Stomach (tissue), 9 donors: ENCODE data around the gene OTOL1. TPM values are rescaled to one million over a fixed set of nuclear protein-coding genes. Genes with fewer than 3 reads are reported as not detected.

ENCODE experiments used
- DNase-seq, 2 donors: peaks; one replicate each; pipeline versions ENCODE4 v3.0.0 to v3.0.0-alpha.2; 2013 to 2019
- H3K27ac ChIP-seq, 5 donors: fragments of 200-600 bp in 4 of 5; sonication (generic) in 4 of 5; one replicate each; pipeline ENCODE4 v1.5.1; 2013 to 2019; ENCODE audit warnings: mild to moderate bottlenecking in 1 of 5, moderate library complexity in 1 of 5
- H3K27me3 ChIP-seq, 3 donors: fragments of 200-600 bp; sonication (generic); one replicate each; pipeline ENCODE4 v1.5.1; 2017 to 2019; ENCODE audit warnings: mixed run types in 1 of 3
- H3K36me3 ChIP-seq, 4 donors: fragments of 200-600 bp; sonication (generic); 1 replicate in 3 of 4; 2 replicates in 1 of 4; pipeline ENCODE4 v1.5.1; 2016 to 2019
- H3K4me1 ChIP-seq, 4 donors: fragments of 200-600 bp; sonication (generic); one replicate each; pipeline ENCODE4 v1.5.1; 2016 to 2019
- H3K4me3 ChIP-seq, 4 donors: fragments of 200-600 bp; sonication (generic) in 3 of 4; one replicate each; pipeline ENCODE4 v1.5.1; 2016 to 2019; ENCODE audit warnings: mild to moderate bottlenecking in 1 of 4
- H3K9me3 ChIP-seq, 4 donors: fragments of 200-600 bp; sonication (generic); one replicate each; pipeline ENCODE4 v1.5.1; 2016 to 2019
- CTCF ChIP-seq, 7 experiments: fragments of 450-650 bp in 4 of 7; fragments of 200-600 bp in 3 of 7; sonication (generic) in 3 of 7; IDR thresholded peaks; one replicate each; pipeline ENCODE4 v1.5.1; 2016 to 2019; ENCODE audit warnings: antibody characterized with exemption in 7 of 7, control low read depth in 2 of 7, mild to moderate bottlenecking in 1 of 7
- EP300 ChIP-seq: sonication (generic); formaldehyde crosslinking; IDR thresholded peaks from one replicate; pipeline ENCODE4 v1.6.1; 2017; ENCODE audit warnings: antibody characterized with exemption
- POLR2A ChIP-seq, 4 donors: fragments of 450-650 bp; IDR thresholded peaks; one replicate each; pipeline ENCODE4 v1.6.1; 2016; ENCODE audit warnings: antibody characterized with exemption in 4 of 4, control low read depth in 2 of 4, mild to moderate bottlenecking in 1 of 4, moderate library complexity in 1 of 4
- POLR2AphosphoS5 ChIP-seq, 3 donors: sonication (generic); formaldehyde crosslinking; IDR thresholded peaks; one replicate each; pipeline ENCODE4 v1.6.1; 2016; ENCODE audit warnings: antibody characterized with exemption in 3 of 3
- WGBS, 5 donors: extraction: QIAGEN DNeasy Blood & Tissue Kit in 3 of 5; methylation state at CpG; one replicate each; pipeline versions ENCODE4 v1.1.5 to v1.1.7; 2013 to 2018; 5-methylcytosine and 5-hydroxymethylcytosine counted together
- intact Hi-C: fragments of 100-400 bp; cut with DNase I; formaldehyde crosslinking; loops from one replicate; pipeline ENCODE4 v1.15.1; 2023; ENCODE audit warnings: low total_unique reads
- polyA plus RNA-seq, 3 donors: library from polyadenylated mRNA; stranded (reverse); fragments of 200-250 nt; gene quantifications; one replicate each; pipeline ENCODE4 v1.2.3, GENCODE V29; 2013
- total RNA-seq, 5 donors: library from RNA; depleted of rRNA; stranded (reverse); fragments of >200 nt; gene quantifications; one replicate each; pipeline versions ENCODE4 v1.1.0 to v1.2.3, GENCODE V29; 2014 to 2016
- donor health status: healthy with polysubstance abuse.
- donor health status: Bipolar disorder and iron deficiency.
- donor health status: healthy.

OTOL1 gene
- total and polyA plus RNA-seq, 8 donors, result not detected

DNA sequence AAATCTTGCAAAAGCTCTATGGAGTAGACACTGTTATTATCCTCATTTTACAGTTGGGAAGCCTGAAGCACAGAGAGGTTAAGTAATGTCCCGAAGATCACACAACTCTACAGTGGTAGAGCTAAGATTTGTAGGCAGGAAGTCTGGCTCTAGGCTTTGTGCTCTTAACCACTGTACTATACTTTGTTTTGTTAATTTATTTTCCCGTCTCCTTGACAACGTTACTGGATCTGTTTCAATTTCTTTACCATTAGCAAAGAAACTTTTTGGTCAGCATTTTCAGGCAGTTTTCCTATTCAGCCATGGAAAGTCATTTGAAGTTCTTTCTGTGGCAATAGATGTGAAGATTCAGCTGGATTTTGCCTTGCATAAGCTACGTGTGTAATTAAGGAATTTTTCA, 51.7 kb downstream of the OTOL1 start:
- Histone ChIP-seq H3K36me3 (no peaks in the 10 kb centered on the region), H3K4me3 (no peak overlapping the region), H3K27ac (no peak overlapping the region), H3K9me3 (no peaks in the 10 kb centered on the region), H3K4me1 (no peaks in the 10 kb centered on the region), H3K27me3 (no peaks in the 10 kb centered on the region)
- DNase-seq, result peak in 1 of 2 donors; percentile 58
- TF ChIP-seq CTCF (IDR thresholded peaks at IDR 0.05) (no peak), EP300 (no peak), POLR2A (IDR thresholded peaks at IDR 0.05) (no peak), POLR2AphosphoS5 (IDR thresholded peaks at IDR 0.05) (no peak)
- WGBS, 5 donors, result 52 to 68% (median 58%) methylated on average over 4 of the region's 4 CpGs
- intact Hi-C loops, result no loop called here

GRCh38 chr3:161549261-161549660, 52.7 kb downstream of the OTOL1 start:
- Histone ChIP-seq H3K36me3 (no peaks in the 10 kb centered on the region), H3K9me3 (no peaks in the 10 kb centered on the region), H3K4me3 (no peak overlapping the region), H3K4me1 (no peaks in the 10 kb centered on the region), H3K27ac (no peak overlapping the region), H3K27me3 (no peaks in the 10 kb centered on the region)
- intact Hi-C loops, result no loop called here
- DNase-seq, result no peak
- WGBS, 5 donors, result 68 to 88% (median 83%) methylated on average over 1 of the region's 1 CpG
- TF ChIP-seq POLR2A (IDR thresholded peaks at IDR 0.05), result no peak
- TF ChIP-seq EP300, result no peak
- TF ChIP-seq CTCF (IDR thresholded peaks at IDR 0.05), result no peak
- no peak for TF ChIP-seq POLR2AphosphoS5 (IDR thresholded peaks at IDR 0.05)

GRCh38 chr3:161550491-161551195, 54.0 kb downstream of the OTOL1 start:
- H3K27me3 ChIP-seq, result no peaks in the 10 kb centered on the region
- WGBS, 5 donors, result 80 to 88% (median 82%) methylated on average over 6 of the region's 6 CpGs
- H3K9me3 ChIP-seq, result no peaks in the 10 kb centered on the region
- H3K36me3 ChIP-seq, result no peaks in the 10 kb centered on the region
- TF ChIP-seq CTCF (IDR thresholded peaks at IDR 0.05) (no peak), POLR2A (IDR thresholded peaks at IDR 0.05) (no peak), POLR2AphosphoS5 (IDR thresholded peaks at IDR 0.05) (no peak), EP300 (no peak)
- no peaks in the 10 kb centered on the region for H3K4me1 ChIP-seq
- intact Hi-C loops, result no loop called here
- no peak overlapping the region for H3K4me3 ChIP-seq
- H3K27ac ChIP-seq, result no peak overlapping the region
- no peak for DNase-seq

DNA sequence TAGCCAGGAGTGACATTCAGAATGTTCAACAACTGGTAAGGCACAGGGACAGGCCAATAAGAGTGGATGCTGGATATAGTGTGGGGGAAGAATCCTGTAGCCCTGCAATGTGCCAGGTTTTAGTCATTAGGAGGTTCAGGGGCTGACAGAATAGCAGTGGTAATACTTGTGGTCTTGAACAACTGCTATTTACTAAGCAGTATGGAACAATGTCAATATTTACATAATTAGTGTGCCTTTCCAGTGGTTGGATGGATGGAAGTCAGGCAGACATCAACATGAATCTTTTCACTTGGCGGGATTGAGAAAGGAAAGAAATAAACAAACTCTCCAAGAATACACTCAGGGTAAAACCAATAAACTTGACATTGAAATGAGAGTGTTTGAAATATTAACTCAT, 55.1 kb downstream of the OTOL1 start:
- TF ChIP-seq POLR2A (IDR thresholded peaks at IDR 0.05) (no peak), EP300 (no peak), CTCF (IDR thresholded peaks at IDR 0.05) (no peak), POLR2AphosphoS5 (IDR thresholded peaks at IDR 0.05) (no peak)
- H3K4me1 ChIP-seq, result no peaks in the 10 kb centered on the region
- DNase-seq, result no peak
- intact Hi-C loops, result no loop called here
- 26 to 52% (median 47%) methylated on average over 1 of the region's 1 CpG for WGBS, 5 donors
- no peaks in the 10 kb centered on the region for H3K27me3 ChIP-seq
- no peak overlapping the region for H3K4me3 ChIP-seq
- H3K9me3 ChIP-seq, result no peaks in the 10 kb centered on the region
- no peak overlapping the region for H3K27ac ChIP-seq
- H3K36me3 ChIP-seq, result no peaks in the 10 kb centered on the region
